ENCODE measurements around the gene LIN9.
"Not testable (repeated sequence)": the region's sequence is repeated elsewhere in the genome, so short reads cannot be mapped to it uniquely, and the experiment has no call there.

Gene LIN9

GRCh38 chr1:226268421-226269124, 40.4 kb downstream of the LIN9 start:
- DNase-seq: no peak

- DNase-seq: no peak
Measured at GRCh38 chr1:226261818-226262217, 47.1 kb downstream of the LIN9 start.

GRCh38 chr1:226255380-226255779, 53.6 kb downstream of the LIN9 start:
- no peak for DNase-seq

GRCh38 chr1:226253933-226254332, 55.0 kb downstream of the LIN9 start:
- DNase-seq: no peak

GRCh38 chr1:226252841-226253240, 56.1 kb downstream of the LIN9 start:
- not testable (repeated sequence) for DNase-seq

GRCh38 chr1:226250511-226250910, 58.5 kb downstream of the LIN9 start:
- DNase-seq: no peak

GRCh38 chr1:226248796-226249195, 60.2 kb downstream of the LIN9 start:
- DNase-seq: no peak

GRCh38 chr1:226248091-226248490, 60.9 kb downstream of the LIN9 start:
- no peak for DNase-seq

- DNase-seq: no peak
Measured at GRCh38 chr1:226239421-226239820, 69.5 kb downstream of the LIN9 start.

- DNase-seq: no peak
Measured at GRCh38 chr1:226236826-226237225, 72.1 kb downstream of the LIN9 start.

- no peak for DNase-seq
Measured at GRCh38 chr1:226233806-226234205, 75.2 kb downstream of the LIN9 start.

GRCh38 chr1:226233293-226233692, 75.7 kb downstream of the LIN9 start:
- no peak for DNase-seq

- DNase-seq: no peak
Measured at GRCh38 chr1:226226601-226227000, 82.4 kb downstream of the LIN9 start.

- DNase-seq: peak; percentile 30
Measured at GRCh38 chr1:226223786-226224244, 85.1 kb downstream of the LIN9 start.

- peak; percentile 11 for DNase-seq
Measured at GRCh38 chr1:226223157-226223785, 85.7 kb downstream of the LIN9 start, which contains the start of gene MIXL1. TSS of gene MIXL1 (plus strand) at chr1:226223664. CDS start at chr1:226223682, 18 bp downstream.

- peak; percentile 32 for DNase-seq
Measured at GRCh38 chr1:226222686-226223085, 86.3 kb downstream of the LIN9 start.

GRCh38 chr1:226220473-226221189, 88.3 kb downstream of the LIN9 start:
- DNase-seq: no peak

GRCh38 chr1:226217273-226217672, 91.7 kb downstream of the LIN9 start:
- no peak for DNase-seq

- DNase-seq: no peak
Measured at GRCh38 chr1:226216056-226216455, 92.9 kb downstream of the LIN9 start.

GRCh38 chr1:226215239-226215638, 93.7 kb downstream of the LIN9 start:
- DNase-seq: no peak

GRCh38 chr1:226212545-226212944, 96.4 kb downstream of the LIN9 start:
- DNase-seq: no peak

GRCh38 chr1:226211181-226211821, 97.7 kb downstream of the LIN9 start:
- no peak for DNase-seq

- no peak for DNase-seq
Measured at GRCh38 chr1:226210571-226211176, 98.3 kb downstream of the LIN9 start.
